Measurements from ENCODE around the gene PRTFDC1.

DNA sequence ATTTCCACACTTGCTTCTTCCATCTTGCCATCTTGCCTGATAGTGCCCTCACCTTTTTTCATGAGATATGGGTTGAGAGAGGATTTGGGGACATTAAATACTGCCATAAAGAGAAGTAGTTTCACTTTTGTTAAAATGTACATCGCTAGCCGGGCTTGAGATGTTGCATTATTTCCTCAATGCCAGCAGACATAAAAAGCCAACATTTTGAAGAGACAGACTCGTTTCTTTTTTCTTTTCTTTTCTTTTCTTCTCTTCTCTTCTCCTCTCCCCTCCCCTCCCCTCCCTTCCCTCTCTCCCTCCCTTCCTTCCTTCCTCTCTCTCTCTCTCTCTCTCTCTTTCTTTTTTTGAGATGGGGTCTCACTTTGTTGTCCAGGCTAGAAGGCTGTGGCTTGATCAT lies 45.6 kb upstream of the PRTFDC1 start:
- TF ChIP-seq TAF1 (IDR thresholded peaks at IDR 0.05; ENCODE audit: low read depth, low read length) (no peak), POLR2A (IDR thresholded peaks at IDR 0.05; ENCODE audit: low read depth, low read length) (no peak), SPI1 (IDR thresholded peaks at IDR 0.05; ENCODE audit: low read depth, low read length) (no peak), POLR2AphosphoS5 (IDR thresholded peaks at IDR 0.05; ENCODE audit: low read depth, low read length) (no peak)
